Natural killer cell (primary cell): Measurements from ENCODE around the gene FAM53B. TPM values are rescaled to one million over a fixed set of nuclear protein-coding genes. Genes with fewer than 3 reads are reported as not detected.

ENCODE experiments used
- ATAC-seq, 3 donors: fragments of 150-1000 bp in 2 of 3; fragments of 200-7000 bp in 1 of 3; cut with Tn5 transposase; 1 replicate in 1 of 3; 2 replicates in 2 of 3; pipeline ENCODE4 v1.10.0; 2021; ENCODE audit warnings: mild to moderate bottlenecking in 2 of 3, moderate library complexity in 2 of 3
- DNase-seq, 2 donors: peaks; one replicate each; pipeline versions ENCODE4 v3.0.0 to v3.0.0-alpha.2; 2013 to 2021; ENCODE audit warnings: mixed read lengths in 1 of 2
- H3K27ac ChIP-seq: one replicate; pipeline ENCODE4 v1.5.1; 2013; ENCODE audit warnings: mild to moderate bottlenecking, low read length
- H3K27me3 ChIP-seq: one replicate; pipeline ENCODE4 v1.6.1; 2013; ENCODE audit warnings: low read length; ENCODE audit not compliant: control insufficient read depth, insufficient read depth
- H3K36me3 ChIP-seq: one replicate; pipeline ENCODE4 v1.6.1; 2013; ENCODE audit warnings: low read length; ENCODE audit not compliant: control insufficient read depth, insufficient read depth
- H3K4me1 ChIP-seq: one replicate; pipeline ENCODE4 v1.6.1; 2013; ENCODE audit warnings: low read length; ENCODE audit not compliant: control insufficient read depth, insufficient read depth
- H3K4me3 ChIP-seq: one replicate; pipeline ENCODE4 v1.5.1; 2013; ENCODE audit warnings: low read length
- H3K9me3 ChIP-seq: one replicate; pipeline ENCODE4 v1.6.1; 2013; ENCODE audit warnings: low read length; ENCODE audit not compliant: control insufficient read depth, insufficient read depth
- H3K27ac Mint-ChIP-seq, 2 donors: one replicate each; pipeline ENCODE4 v1.8.0; 2022; ENCODE audit warnings: mild to moderate bottlenecking in 2 of 2, mixed read lengths in 2 of 2, moderate library complexity in 1 of 2
- H3K27me3 Mint-ChIP-seq, 2 donors: one replicate each; pipeline ENCODE4 v1.8.0; 2022; ENCODE audit warnings: low read depth in 2 of 2, mixed read lengths in 2 of 2
- H3K36me3 Mint-ChIP-seq: one replicate; pipeline ENCODE4 v1.8.0; 2022; ENCODE audit warnings: mixed read lengths
- H3K4me1 Mint-ChIP-seq, 2 donors: one replicate each; pipeline ENCODE4 v1.8.0; 2022; ENCODE audit warnings: mixed read lengths in 2 of 2
- H3K4me3 Mint-ChIP-seq: one replicate; pipeline ENCODE4 v1.8.0; 2022; ENCODE audit warnings: mild to moderate bottlenecking, moderate library complexity, mixed read lengths
- H3K9me3 Mint-ChIP-seq, 2 donors: one replicate each; pipeline ENCODE4 v1.8.0; 2022; ENCODE audit warnings: mixed read lengths in 2 of 2
- WGBS: methylation state at CpG from one replicate; pipeline ENCODE4 v1.1.7; 2013; ENCODE audit warnings: missing lambda C conversion rate; ENCODE audit not compliant: insufficient coverage; 5-methylcytosine and 5-hydroxymethylcytosine counted together
- intact Hi-C: fragments of 100-400 bp; cut with micrococcal nuclease; formaldehyde crosslinking; loops from one replicate; pipeline ENCODE4 v1.14.2; 2022
- total RNA-seq, 4 donors: library from RNA; stranded (reverse); fragments of 120-200 nt in 1 of 4; gene quantifications; one replicate each; pipeline versions ENCODE4 v1.2.3 to v1.2.4, GENCODE V29; 2013 to 2022
- TF ChIP-seq, protein P1 (sequence below): fragments of 200-600 bp; IDR thresholded peaks from one replicate; pipeline ENCODE4 v1.8.0; 2022; ENCODE audit warnings: antibody characterized with exemption

FAM53B gene
- total RNA-seq, 3 donors from 2014 or later (not counting 1 experiment from before 2014, with no cell fraction given), result 77.4 to 172 (median 121) TPM

DNA sequence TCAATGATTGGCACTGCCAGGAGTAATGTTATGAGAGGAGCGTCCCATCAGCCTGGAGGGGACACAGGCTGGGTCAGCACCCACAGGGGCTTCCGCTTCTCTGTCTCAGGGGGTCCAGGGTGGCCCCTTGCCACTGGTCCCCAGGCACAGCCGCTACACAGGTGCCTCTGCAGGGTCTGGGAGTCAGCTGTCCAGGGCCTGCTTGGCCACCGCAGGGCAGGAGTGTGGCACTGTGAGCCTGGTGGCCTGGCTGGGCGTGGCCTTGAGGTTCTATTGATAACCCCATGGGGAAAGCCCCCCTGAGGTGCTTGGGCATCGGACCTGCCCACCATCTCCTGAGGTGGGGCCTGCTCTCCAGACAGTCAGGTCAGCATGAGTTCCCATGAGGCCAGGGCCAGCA, 146.0 kb downstream of the FAM53B start:
- DNase-seq, result no peak
- H3K4me1 Mint-ChIP-seq, result peaks cover 0 to 38% of the 10 kb centered on the region in 2 donors
- intact Hi-C loops, result no loop called here
- no peak for ATAC-seq
- Histone ChIP-seq H3K9me3 (no peaks in the 10 kb centered on the region), H3K4me3 (no peak overlapping the region), H3K4me1 (peaks cover 41% of the 10 kb centered on the region), H3K27me3 (no peaks in the 10 kb centered on the region), H3K36me3 (no peaks in the 10 kb centered on the region), H3K27ac (no peak overlapping the region)
- WGBS, result 71% methylated on average over 6 of the region's 6 CpGs
- H3K4me3 Mint-ChIP-seq, result no peak overlapping the region
- H3K27ac Mint-ChIP-seq, result no peak overlapping the region
- TF ChIP-seq, protein P1, sequence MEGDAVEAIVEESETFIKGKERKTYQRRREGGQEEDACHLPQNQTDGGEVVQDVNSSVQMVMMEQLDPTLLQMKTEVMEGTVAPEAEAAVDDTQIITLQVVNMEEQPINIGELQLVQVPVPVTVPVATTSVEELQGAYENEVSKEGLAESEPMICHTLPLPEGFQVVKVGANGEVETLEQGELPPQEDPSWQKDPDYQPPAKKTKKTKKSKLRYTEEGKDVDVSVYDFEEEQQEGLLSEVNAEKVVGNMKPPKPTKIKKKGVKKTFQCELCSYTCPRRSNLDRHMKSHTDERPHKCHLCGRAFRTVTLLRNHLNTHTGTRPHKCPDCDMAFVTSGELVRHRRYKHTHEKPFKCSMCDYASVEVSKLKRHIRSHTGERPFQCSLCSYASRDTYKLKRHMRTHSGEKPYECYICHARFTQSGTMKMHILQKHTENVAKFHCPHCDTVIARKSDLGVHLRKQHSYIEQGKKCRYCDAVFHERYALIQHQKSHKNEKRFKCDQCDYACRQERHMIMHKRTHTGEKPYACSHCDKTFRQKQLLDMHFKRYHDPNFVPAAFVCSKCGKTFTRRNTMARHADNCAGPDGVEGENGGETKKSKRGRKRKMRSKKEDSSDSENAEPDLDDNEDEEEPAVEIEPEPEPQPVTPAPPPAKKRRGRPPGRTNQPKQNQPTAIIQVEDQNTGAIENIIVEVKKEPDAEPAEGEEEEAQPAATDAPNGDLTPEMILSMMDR, result no peak
- no peaks in the 10 kb centered on the region for H3K9me3 Mint-ChIP-seq
- no peaks in the 10 kb centered on the region for H3K36me3 Mint-ChIP-seq
- no peaks in the 10 kb centered on the region for H3K27me3 Mint-ChIP-seq

DNA sequence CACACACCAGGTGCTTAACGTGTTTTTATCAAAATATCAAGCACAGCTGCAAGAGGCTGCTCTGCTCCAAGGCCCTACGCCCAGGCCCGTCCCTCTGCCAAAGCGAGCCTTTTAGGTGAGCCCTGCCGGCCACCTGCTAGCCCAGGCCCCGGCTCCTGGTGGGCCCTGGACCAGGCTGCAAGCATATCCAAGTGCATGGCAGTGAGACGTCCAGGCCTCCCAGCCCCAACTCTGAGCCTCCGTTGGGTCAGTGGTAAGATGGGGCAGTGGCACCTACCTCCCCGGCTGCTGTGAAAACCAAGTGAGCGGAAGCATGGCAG, 146.4 kb downstream of the FAM53B start:
- TF ChIP-seq, protein P1, result no peak
- DNase-seq, result no peak
- H3K4me1 ChIP-seq, result peaks cover 38% of the 10 kb centered on the region
- Mint-ChIP-seq H3K4me1 (peaks cover 0 to 38% of the 10 kb centered on the region in 2 donors), H3K27me3 (no peaks in the 10 kb centered on the region), H3K27ac (no peak overlapping the region), H3K9me3 (no peaks in the 10 kb centered on the region), H3K4me3 (no peak overlapping the region), H3K36me3 (no peaks in the 10 kb centered on the region)
- H3K27me3 ChIP-seq, result no peaks in the 10 kb centered on the region
- ATAC-seq, result no peak
- H3K27ac ChIP-seq, result no peak overlapping the region
- intact Hi-C loops, result no loop called here
- H3K4me3 ChIP-seq, result no peak overlapping the region
- no peaks in the 10 kb centered on the region for H3K9me3 ChIP-seq
- WGBS, result 75% methylated on average over 10 of the region's 10 CpGs
- H3K36me3 ChIP-seq, result no peaks in the 10 kb centered on the region

DNA sequence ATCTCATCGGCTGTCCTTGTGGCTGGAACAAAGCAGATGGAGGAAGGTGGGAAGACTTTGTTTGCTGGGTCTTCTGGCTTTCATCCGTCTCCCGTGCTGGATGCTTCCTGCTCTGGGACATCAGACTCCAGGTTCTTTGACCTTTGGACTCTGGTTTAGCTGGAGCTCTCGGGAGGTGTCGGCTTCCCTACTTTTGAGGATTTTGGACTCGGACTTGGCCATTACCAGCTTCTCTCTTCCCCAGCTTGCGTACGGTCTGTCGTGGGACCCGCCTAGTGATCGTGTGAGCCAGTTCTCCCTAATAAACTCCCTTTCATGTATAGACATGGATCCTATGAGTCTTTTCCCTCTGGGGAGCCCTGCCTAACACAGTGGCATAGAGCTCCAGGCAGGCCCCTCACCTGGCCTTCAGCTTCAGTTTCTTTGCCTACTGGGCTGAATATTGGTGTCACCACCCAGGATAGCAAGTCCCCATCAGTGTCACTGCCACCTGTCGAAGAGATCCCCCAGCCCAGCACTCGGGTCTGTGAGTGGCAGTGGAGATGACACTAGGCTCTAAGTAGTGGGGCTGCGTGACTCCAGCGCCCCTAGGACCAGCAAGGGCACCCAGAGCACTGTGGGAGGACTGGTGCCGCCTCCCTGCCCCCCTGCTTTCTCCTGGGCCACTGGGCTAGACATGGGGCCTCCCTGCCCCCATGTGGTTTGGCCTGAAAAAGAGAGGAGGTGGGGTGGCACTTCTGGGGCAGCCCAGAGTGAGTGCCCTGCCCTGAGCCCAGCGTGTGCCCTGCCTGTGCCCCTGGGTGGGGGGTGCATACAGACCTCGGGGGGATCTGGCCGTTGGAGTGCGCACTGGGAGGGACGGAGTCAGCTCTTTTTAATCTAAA, 147.0 kb downstream of the FAM53B start:
- no peak overlapping the region for H3K4me3 Mint-ChIP-seq
- intact Hi-C loops, result no loop called here
- Histone ChIP-seq H3K9me3 (no peaks in the 10 kb centered on the region), H3K36me3 (no peaks in the 10 kb centered on the region), H3K27me3 (no peaks in the 10 kb centered on the region), H3K4me3 (no peak overlapping the region), H3K27ac (no peak overlapping the region), H3K4me1 (peaks cover 32% of the 10 kb centered on the region)
- H3K27ac Mint-ChIP-seq, result no peak overlapping the region
- TF ChIP-seq, protein P1, result no peak
- H3K4me1 Mint-ChIP-seq, result peaks cover 0 to 38% of the 10 kb centered on the region in 2 donors
- ATAC-seq (no peak), DNase-seq (no peak)
- WGBS, result 76% methylated on average over 21 of the region's 21 CpGs
- H3K36me3 Mint-ChIP-seq, result no peaks in the 10 kb centered on the region
- no peaks in the 10 kb centered on the region for H3K27me3 Mint-ChIP-seq
- H3K9me3 Mint-ChIP-seq, result no peaks in the 10 kb centered on the region
